HG03439 (cell line): ENCODE data around the gene DIPK2B.

Experiments used
- ATAC-seq: cut with Tn5 transposase; IDR thresholded peaks from one replicate; pipeline ENCODE4 v1.9.1; 2021; ENCODE audit warnings: mild to moderate bottlenecking, moderate library complexity; ENCODE audit not compliant: unreplicated experiment

The DIPK2B gene, protein sequence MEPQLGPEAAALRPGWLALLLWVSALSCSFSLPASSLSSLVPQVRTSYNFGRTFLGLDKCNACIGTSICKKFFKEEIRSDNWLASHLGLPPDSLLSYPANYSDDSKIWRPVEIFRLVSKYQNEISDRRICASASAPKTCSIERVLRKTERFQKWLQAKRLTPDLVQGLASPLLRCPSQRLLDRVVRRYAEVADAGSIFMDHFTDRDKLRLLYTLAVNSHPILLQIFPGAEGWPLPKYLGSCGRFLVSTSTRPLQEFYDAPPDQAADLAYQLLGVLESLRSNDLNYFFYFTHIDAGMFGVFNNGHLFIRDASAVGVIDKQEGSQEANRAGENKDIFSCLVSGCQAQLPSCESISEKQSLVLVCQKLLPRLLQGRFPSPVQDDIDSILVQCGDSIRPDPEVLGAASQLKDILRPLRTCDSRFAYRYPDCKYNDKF

GRCh38 chrX:45200741-45201234, at the start of gene DIPK2B:
DIPK2B (minus strand) TSS chrX:45200876; CDS start chrX:45200826, 50 bp downstream.
- no peak for ATAC-seq

DNA sequence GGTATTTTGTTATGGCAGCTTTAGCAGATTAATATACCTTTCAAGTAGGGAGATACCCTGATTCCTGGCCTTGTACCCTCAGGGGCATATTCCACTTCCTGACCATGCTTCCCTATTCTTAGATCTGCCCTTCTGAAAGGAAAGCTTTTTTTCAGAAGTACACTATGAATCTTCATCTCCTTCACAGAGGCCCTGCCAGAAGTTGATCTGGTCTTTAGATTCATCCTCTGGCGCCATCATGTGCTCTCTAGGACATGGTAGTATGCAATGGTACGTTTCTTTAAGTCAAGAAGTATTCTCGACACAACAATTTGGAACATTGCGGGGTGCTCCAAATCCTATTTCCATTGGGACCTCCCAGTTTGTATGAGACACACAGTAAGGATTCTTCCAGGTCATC, 39.6 kb upstream of the DIPK2B start:
- no peak for ATAC-seq

- no peak for ATAC-seq
These were observed 37.8 kb upstream of the DIPK2B start for GRCh38 chrX:45238489-45238888.

GRCh38 chrX:45233531-45233930, 32.9 kb upstream of the DIPK2B start:
- no peak for ATAC-seq

DNA sequence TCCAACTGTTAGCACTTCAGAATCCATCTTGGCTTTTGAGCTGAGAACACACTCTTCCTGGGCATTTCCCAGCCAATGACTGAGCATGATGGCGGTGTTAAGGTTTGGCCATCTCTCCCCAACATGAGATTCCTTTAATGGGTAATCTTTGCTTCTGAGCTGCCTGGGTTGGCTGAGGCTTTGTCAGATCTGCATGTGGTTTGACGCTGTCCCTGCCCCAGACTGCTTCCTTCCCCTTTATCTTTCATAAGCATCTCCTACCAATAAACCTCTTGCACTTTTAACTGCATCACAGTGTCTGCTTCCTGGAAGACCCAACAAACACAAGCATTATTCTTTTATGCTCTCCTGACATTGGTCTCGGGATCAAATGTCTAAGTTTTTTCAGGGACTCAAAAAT, 31.5 kb upstream of the DIPK2B start:
- no peak for ATAC-seq

GRCh38 chrX:45230410-45230809, 29.7 kb upstream of the DIPK2B start:
- ATAC-seq = no peak

DNA sequence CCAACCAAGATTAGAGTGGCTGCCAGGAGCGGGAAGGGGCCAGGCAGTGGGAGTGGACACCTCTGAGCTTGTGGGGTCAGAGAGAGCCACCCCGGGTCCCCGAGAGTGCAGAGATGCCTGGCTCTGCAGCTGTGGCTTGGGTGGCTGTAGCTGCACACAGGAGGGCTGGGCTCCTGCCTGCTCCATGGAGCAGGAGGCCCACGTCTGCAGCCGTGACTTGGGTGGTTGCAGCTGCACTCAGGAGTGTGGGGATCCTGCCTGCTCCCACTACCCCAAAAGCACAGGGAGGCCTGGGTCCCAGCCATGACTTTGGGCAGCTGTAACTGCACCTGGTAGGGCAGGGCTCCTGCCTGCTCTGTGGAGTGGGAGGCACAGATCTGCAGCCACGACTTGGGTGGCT, 28.7 kb upstream of the DIPK2B start:
- no peak for ATAC-seq

- no peak for ATAC-seq
These were observed 27.4 kb upstream of the DIPK2B start for GRCh38 chrX:45228126-45228525.

- no peak for ATAC-seq
These were observed 7.6 kb upstream of the DIPK2B start for GRCh38 chrX:45208121-45208856.

GRCh38 chrX:45202171-45202570, 1.5 kb upstream of the DIPK2B start:
- ATAC-seq = no peak

DNA sequence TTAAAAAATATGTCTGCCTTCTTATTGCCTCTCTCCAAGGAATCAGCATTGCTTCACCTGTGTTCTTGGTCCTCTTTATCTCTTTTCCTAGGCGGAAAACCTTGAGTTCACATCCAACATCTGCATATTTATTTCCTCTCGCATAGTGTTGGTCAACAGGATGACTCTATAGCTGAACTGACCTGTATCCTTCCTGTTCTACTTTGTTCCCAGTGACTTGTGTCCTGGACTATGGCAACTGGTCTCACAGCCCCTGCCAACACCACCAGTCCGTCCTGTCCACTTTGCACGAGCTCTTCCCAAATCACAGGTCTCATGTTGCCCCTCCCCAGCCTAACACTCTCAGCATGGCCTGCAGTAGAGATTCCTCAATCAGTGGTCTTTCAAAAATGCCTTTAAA, 2.0 kb downstream of the DIPK2B start:
- ATAC-seq = no peak

- no peak for ATAC-seq
These were observed 2.4 kb downstream of the DIPK2B start for GRCh38 chrX:45198301-45198700.

- no peak for ATAC-seq
These were observed 4.0 kb downstream of the DIPK2B start for GRCh38 chrX:45196701-45197100.

GRCh38 chrX:45191820-45192409, 8.8 kb downstream of the DIPK2B start:
- ATAC-seq = no peak

DNA sequence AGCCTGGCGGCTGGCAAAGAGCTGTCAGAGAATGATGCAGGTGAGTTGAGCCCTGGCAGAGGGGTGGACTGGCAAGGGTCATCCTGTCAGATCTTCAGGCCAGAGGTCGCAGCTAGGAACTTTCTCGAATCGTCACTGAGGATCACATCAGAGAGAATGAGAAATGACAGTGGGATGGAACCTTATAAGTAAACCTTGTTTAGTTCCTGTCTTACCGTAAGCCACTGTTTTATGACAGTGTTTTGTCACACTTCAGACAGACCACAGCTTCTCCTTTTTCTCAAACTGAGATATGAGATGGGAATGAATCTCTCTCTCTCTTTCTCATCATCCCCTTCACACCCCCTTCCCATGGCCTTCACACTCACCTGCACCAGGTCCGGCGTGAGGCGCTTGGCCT, 9.3 kb downstream of the DIPK2B start:
- ATAC-seq = no peak

- no peak for ATAC-seq
These were observed 12.9 kb downstream of the DIPK2B start for GRCh38 chrX:45187731-45188130.

DNA sequence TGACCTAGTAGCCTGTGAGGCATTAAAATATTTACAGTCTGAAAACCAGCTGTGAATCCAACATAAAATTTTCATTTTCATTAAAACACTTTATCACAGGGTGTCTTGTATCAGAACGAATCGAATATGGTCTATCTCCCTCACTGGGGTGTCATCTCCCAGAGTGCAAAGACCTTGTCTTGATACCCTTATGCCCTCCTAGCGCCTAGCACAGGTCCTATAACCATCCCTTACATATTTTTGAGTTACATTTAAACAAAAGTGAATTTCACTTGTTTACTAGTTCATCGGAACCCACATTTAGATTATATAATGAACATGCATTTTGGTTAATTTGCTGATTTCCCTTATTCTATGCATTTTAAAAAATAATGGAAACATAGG, 14.0 kb downstream of the DIPK2B start:
- ATAC-seq = no peak

DNA sequence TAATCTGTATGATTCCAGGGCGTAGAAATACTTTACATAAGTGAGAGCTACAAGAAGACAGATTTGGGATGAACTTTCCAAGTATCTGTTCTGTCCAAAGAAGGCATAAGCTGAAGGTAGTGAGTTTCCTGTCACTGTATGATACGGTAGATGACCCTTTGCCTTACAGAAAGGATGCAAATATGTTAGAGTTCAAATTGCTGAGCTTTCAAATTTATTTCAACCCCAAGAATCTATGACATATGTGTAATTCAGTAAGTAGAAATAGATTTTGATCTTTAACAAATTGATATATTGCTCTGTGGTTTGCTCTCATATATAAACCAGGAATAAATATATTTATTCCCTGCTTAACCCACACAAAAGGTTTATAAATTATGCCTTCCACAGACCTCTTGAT, 16.5 kb downstream of the DIPK2B start:
- no peak for ATAC-seq

- no peak for ATAC-seq
These were observed 27.8 kb downstream of the DIPK2B start for GRCh38 chrX:45172890-45173289.

GRCh38 chrX:45166781-45167180, 33.9 kb downstream of the DIPK2B start:
- ATAC-seq = no peak

GRCh38 chrX:45165726-45166125, 35.0 kb downstream of the DIPK2B start:
- ATAC-seq = no peak

- ATAC-seq = no peak
These were observed 35.7 kb downstream of the DIPK2B start for GRCh38 chrX:45164995-45165394.
